Trophoblast cell (in vitro differentiated cells and primary cell): ENCODE results near the gene RING1.

Experiments
- DNase-seq, 2 donors: peaks; one replicate each; pipeline ENCODE4 v3.0.0-alpha.2; 2016
- H2AFZ ChIP-seq: 2 replicates; pipeline ENCODE4 v1.6.1; 2013; ENCODE audit warnings: low read length, moderate library complexity, mild to moderate bottlenecking; ENCODE audit not compliant: insufficient read depth, poor library complexity
- H2AK5ac ChIP-seq: 2 replicates; pipeline ENCODE4 v1.6.1; 2013; ENCODE audit warnings: mild to moderate bottlenecking, low read length
- H2BK120ac ChIP-seq: 2 replicates; pipeline ENCODE4 v1.6.1; 2013; ENCODE audit warnings: low read length, mild to moderate bottlenecking, moderate library complexity; ENCODE audit not compliant: insufficient read depth, poor library complexity
- H2BK12ac ChIP-seq: 2 replicates; pipeline ENCODE4 v1.6.1; 2013; ENCODE audit warnings: mild to moderate bottlenecking, low read length, moderate library complexity
- H2BK5ac ChIP-seq: 2 replicates; pipeline ENCODE4 v1.6.1; 2013; ENCODE audit warnings: low read length, low read depth, moderate library complexity, mild to moderate bottlenecking; ENCODE audit not compliant: poor library complexity
- H3K14ac ChIP-seq: 2 replicates; pipeline ENCODE4 v1.6.1; 2013; ENCODE audit warnings: mild to moderate bottlenecking, low read length
- H3K18ac ChIP-seq: 2 replicates; pipeline ENCODE4 v1.6.1; 2013; ENCODE audit warnings: mild to moderate bottlenecking, low read length
- H3K23ac ChIP-seq: 2 replicates; pipeline ENCODE4 v1.6.1; 2013; ENCODE audit warnings: low read length
- H3K27ac ChIP-seq: 2 replicates; pipeline ENCODE4 v1.5.1; 2013; ENCODE audit warnings: low read depth, mild to moderate bottlenecking, inconsistent platforms, low read length, moderate library complexity
- H3K27me3 ChIP-seq: 2 replicates; pipeline ENCODE4 v1.6.1; 2013; ENCODE audit warnings: inconsistent platforms, mild to moderate bottlenecking, low read length, moderate library complexity; ENCODE audit not compliant: insufficient read depth
- H3K36me3 ChIP-seq, 2 experiments: 1 replicate in 1 of 2; 2 replicates in 1 of 2; pipeline ENCODE4 v1.6.1; 2013; ENCODE audit warnings: low read length in 2 of 2, mild to moderate bottlenecking in 2 of 2, moderate library complexity in 1 of 2; ENCODE audit not compliant: insufficient read depth in 2 of 2, control insufficient read depth in 1 of 2
- H3K4ac ChIP-seq: 2 replicates; pipeline ENCODE4 v1.6.1; 2013; ENCODE audit warnings: low read depth, mild to moderate bottlenecking, low read length, moderate library complexity
- H3K4me1 ChIP-seq, 2 experiments: 1 replicate in 1 of 2; 2 replicates in 1 of 2; pipeline ENCODE4 v1.6.1; 2013; ENCODE audit warnings: low read length in 2 of 2, mild to moderate bottlenecking in 2 of 2, moderate library complexity in 1 of 2; ENCODE audit not compliant: insufficient read depth in 2 of 2, control insufficient read depth in 1 of 2
- H3K4me2 ChIP-seq: 2 replicates; pipeline ENCODE4 v1.6.1; 2013; ENCODE audit warnings: inconsistent platforms, mild to moderate bottlenecking, low read length, moderate library complexity
- H3K4me3 ChIP-seq: 2 replicates; pipeline ENCODE4 v1.5.1; 2013; ENCODE audit warnings: mild to moderate bottlenecking, low read depth, low read length, inconsistent platforms
- H3K79me1 ChIP-seq: one replicate; pipeline ENCODE4 v1.6.1; 2013; ENCODE audit warnings: low read length
- H3K79me2 ChIP-seq: 2 replicates; pipeline ENCODE4 v1.6.1; 2013; ENCODE audit warnings: low read length, mild to moderate bottlenecking; ENCODE audit not compliant: control insufficient read depth, insufficient read depth, poor library complexity
- H3K9ac ChIP-seq: 2 replicates; pipeline ENCODE4 v1.6.1; 2013; ENCODE audit warnings: mild to moderate bottlenecking, low read length
- H3K9me3 ChIP-seq: 2 replicates; pipeline ENCODE4 v1.6.1; 2013; ENCODE audit warnings: low read depth, mild to moderate bottlenecking, control low read depth, inconsistent platforms, low read length; ENCODE audit not compliant: insufficient read depth
- H4K12ac ChIP-seq: 2 replicates; pipeline ENCODE4 v1.6.1; 2013; ENCODE audit warnings: low read depth, mild to moderate bottlenecking, low read length, moderate library complexity
- H4K8ac ChIP-seq: 2 replicates; pipeline ENCODE4 v1.6.1; 2013; ENCODE audit warnings: low read depth, mild to moderate bottlenecking, low read length, moderate library complexity
- H4K91ac ChIP-seq: one replicate; pipeline ENCODE4 v1.6.1; 2013; ENCODE audit warnings: low read depth, mild to moderate bottlenecking, low read length, moderate library complexity
- WGBS: extraction: QIAGEN DNeasy Blood & Tissue Kit; methylation state at CpG from one replicate; pipeline ENCODE4 v1.1.7; 2013; ENCODE audit warnings: missing lambda C conversion rate; ENCODE audit not compliant: insufficient read length, insufficient coverage; ENCODE audit errors: extremely low coverage; 5-methylcytosine and 5-hydroxymethylcytosine counted together

The RING1 gene

DNA sequence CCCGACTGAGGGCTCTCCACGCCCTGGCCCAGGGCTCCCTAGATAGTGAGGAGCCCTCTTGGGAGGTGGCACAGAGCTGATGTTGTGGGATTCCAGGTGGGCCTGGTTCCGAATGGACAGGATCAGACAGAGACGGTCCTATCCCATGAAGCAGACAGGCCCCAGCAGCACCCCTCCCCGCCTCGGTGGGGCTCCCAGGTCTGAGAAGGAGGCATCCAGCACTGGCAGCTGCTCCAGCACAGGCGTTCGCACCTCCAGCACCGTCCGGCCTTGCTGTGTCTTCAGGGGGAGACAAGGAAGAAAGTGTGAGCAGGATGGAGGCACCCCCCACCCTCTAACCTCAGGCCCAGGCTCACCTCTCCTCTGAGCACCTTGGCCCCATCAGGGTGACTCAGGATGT lies 44.8 kb upstream of the RING1 start:
- Histone ChIP-seq H2BK12ac (no peak overlapping the region), H2AK5ac (no peak overlapping the region)

DNA sequence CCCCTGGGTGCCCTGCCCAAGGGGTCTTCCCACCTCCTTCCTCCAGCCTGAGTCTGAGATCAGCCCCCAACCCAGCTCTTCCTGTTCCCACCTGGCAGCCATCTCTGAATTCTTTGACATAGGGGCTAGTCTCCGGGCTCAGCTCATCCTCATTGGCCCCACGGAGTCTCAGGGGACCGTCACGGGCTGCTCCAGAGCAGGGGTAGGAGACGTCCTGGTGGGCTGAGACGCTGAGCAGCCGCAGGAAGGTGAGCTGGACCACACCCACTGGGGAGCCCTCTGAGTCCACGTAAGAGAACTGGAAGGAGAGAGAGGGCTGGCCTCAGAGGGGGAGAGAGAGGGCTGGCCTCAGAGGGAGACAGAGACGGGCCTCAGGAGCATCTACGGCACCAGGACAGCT lies 44.1 kb upstream of the RING1 start:
- Histone ChIP-seq H4K12ac (no peak overlapping the region), H3K4me3 (no peak overlapping the region), H3K4me2 (no peak overlapping the region), H3K36me3 (no peaks in the 10 kb centered on the region), H2BK5ac (no peak overlapping the region), H2BK12ac (no peak overlapping the region), H3K18ac (no peak overlapping the region), H2BK120ac (no peak overlapping the region), H4K91ac (no peak overlapping the region), H3K27ac (no peak overlapping the region), H3K79me2 (no peaks in the 10 kb centered on the region), H3K4ac (no peak overlapping the region), H3K79me1 (peaks cover 3% of the 10 kb centered on the region), H3K27me3 (no peaks in the 10 kb centered on the region), H3K23ac (no peak overlapping the region), H3K4me1 (peaks cover 0 to 4% of the 10 kb centered on the region in 2 experiments), H4K8ac (no peak overlapping the region), H3K14ac (no peak overlapping the region), H3K9me3 (no peaks in the 10 kb centered on the region), H2AK5ac (no peak overlapping the region), H3K9ac (no peak overlapping the region), H2AFZ (no peak overlapping the region)
- DNase-seq, result no peak
- no CpG with 5 or more reads among the region's 10 CpGs for WGBS

More for the DNA sequence above, 44.8 kb upstream of the RING1 start:
- no CpG with 5 or more reads among the region's 10 CpGs for WGBS
- Histone ChIP-seq H3K4me1 (peaks cover 0 to 4% of the 10 kb centered on the region in 2 experiments), H3K4me3 (no peak overlapping the region), H2BK120ac (no peak overlapping the region), H3K9ac (no peak overlapping the region), H3K36me3 (no peaks in the 10 kb centered on the region), H3K23ac (no peak overlapping the region), H3K27me3 (no peaks in the 10 kb centered on the region), H2BK5ac (no peak overlapping the region), H3K9me3 (no peaks in the 10 kb centered on the region), H3K79me2 (no peaks in the 10 kb centered on the region), H3K4ac (no peak overlapping the region), H3K4me2 (no peak overlapping the region), H4K91ac (no peak overlapping the region), H3K27ac (no peak overlapping the region), H2AFZ (no peak overlapping the region), H4K12ac (no peak overlapping the region), H3K14ac (no peak overlapping the region), H3K79me1 (peaks cover 3% of the 10 kb centered on the region), H3K18ac (no peak overlapping the region), H4K8ac (no peak overlapping the region)
- DNase-seq, result no peak

DNA sequence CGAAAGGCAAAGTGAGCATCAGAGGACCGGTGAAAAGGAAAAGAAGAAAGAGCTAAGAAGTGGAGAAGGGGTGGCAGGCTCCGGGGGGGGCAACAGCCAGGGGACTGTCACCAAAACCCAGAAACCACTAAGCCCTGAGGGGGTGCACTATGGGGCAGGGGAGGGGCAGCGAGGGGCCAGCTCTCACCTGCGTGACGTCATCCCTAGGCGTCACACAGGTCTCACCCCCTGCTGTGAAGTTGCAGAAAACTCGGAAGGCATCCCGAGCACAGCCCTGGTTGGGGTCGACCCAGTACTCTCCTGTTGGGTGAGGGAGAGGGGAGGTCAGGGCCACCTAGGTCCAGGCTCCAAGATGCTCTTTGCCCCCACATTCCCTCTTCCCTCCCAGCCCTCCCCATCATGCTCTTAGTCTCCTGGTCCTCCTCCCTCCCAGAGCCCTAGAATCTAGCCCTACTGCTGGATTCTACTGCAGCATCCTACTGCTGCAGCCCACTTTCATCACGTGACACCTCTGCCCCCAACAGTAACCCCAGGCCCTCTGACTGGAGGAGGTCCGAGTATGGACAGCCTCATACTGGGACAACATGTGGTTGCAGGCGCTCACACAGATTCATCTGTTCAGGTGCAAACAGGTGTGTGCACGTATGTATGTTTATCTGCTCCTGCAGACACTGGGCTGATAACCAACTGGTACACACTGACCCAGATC lies 43.5 kb upstream of the RING1 start:
- no peaks in the 10 kb centered on the region for H3K79me2 ChIP-seq
- no peak overlapping the region for H2AK5ac ChIP-seq
- no peak overlapping the region for H4K91ac ChIP-seq
- no peak overlapping the region for H2BK120ac ChIP-seq
- no peak overlapping the region for H2AFZ ChIP-seq
- H3K18ac ChIP-seq, result no peak overlapping the region
- H2BK12ac ChIP-seq, result no peak overlapping the region
- H2BK5ac ChIP-seq, result no peak overlapping the region
- H3K4me1 ChIP-seq, result peaks cover 0 to 4% of the 10 kb centered on the region in 2 experiments
- no peak for DNase-seq
- no peaks in the 10 kb centered on the region for H3K9me3 ChIP-seq
- no peak overlapping the region for H3K27ac ChIP-seq
- H3K36me3 ChIP-seq, result no peaks in the 10 kb centered on the region
- H4K12ac ChIP-seq, result no peak overlapping the region
- no peak overlapping the region for H3K14ac ChIP-seq
- no peak overlapping the region for H4K8ac ChIP-seq
- H3K27me3 ChIP-seq, result no peaks in the 10 kb centered on the region
- H3K23ac ChIP-seq, result no peak overlapping the region
- no CpG with 5 or more reads among the region's 14 CpGs for WGBS
- H3K4ac ChIP-seq, result no peak overlapping the region
- H3K4me2 ChIP-seq, result no peak overlapping the region
- no peak overlapping the region for H3K4me3 ChIP-seq
- H3K79me1 ChIP-seq, result peaks cover 3% of the 10 kb centered on the region
- H3K9ac ChIP-seq, result no peak overlapping the region

DNA sequence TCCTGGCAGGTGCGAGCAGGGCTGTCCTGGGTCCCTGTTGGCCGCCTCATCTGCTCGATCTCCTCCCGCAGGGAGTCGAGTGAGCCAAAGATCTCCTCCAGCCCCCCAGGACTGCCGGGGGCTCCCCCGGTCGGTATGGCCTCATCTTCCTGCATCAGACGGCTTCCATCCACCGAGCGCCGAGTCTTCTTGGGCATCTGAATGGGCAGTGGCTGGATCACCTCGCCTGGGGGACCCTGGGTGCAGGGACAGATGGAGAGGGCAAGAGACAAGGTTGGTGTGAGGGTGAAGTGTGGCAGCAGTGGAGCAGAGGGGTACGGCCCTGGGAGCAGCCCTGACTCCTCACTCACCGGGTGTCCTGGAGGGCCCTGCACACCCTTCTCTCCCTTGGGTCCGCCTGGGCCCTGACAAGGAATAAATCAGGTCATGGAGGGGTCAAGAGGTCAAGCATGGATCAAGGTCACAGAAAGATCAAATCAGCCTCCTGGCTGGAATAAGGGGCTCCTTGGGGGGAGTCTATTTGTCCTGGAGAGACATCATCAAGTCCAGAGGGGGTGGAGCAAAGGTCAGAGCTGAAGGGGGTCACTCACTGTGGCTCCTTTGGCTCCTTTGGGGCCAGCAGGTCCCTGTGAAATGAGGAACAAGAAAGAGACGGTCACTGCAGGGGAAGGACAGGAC lies 42.6 kb upstream of the RING1 start:
- DNase-seq, result no peak
- no CpG with 5 or more reads among the region's 17 CpGs for WGBS
- H2BK120ac ChIP-seq, result no peak overlapping the region
- peaks cover 3% of the 10 kb centered on the region for H3K79me1 ChIP-seq
- no peak overlapping the region for H3K14ac ChIP-seq
- no peak overlapping the region for H3K9ac ChIP-seq
- no peak overlapping the region for H4K91ac ChIP-seq
- H3K27ac ChIP-seq, result no peak overlapping the region
- H2AK5ac ChIP-seq, result no peak overlapping the region
- H3K4me2 ChIP-seq, result no peak overlapping the region
- no peak overlapping the region for H4K8ac ChIP-seq
- no peak overlapping the region for H4K12ac ChIP-seq
- no peaks in the 10 kb centered on the region for H3K27me3 ChIP-seq
- no peak overlapping the region for H2BK12ac ChIP-seq
- H3K36me3 ChIP-seq, result no peaks in the 10 kb centered on the region
- H2BK5ac ChIP-seq, result no peak overlapping the region
- peaks cover 0 to 4% of the 10 kb centered on the region in 2 experiments for H3K4me1 ChIP-seq
- no peaks in the 10 kb centered on the region for H3K9me3 ChIP-seq
- no peak overlapping the region for H3K4me3 ChIP-seq
- H3K4ac ChIP-seq, result no peak overlapping the region
- H3K79me2 ChIP-seq, result no peaks in the 10 kb centered on the region
- H3K18ac ChIP-seq, result no peak overlapping the region
- H3K23ac ChIP-seq, result no peak overlapping the region
- no peak overlapping the region for H2AFZ ChIP-seq
